AG09319 (cell line): Measurements from ENCODE around the gene TP53BP1.

Source experiments
- DNase-seq: peaks from one replicate; pipeline ENCODE4 v3.0.0-alpha.2; 2010; ENCODE audit warnings: low read depth; ENCODE audit errors: extremely low read depth
- CTCF ChIP-seq: IDR thresholded peaks from 2 replicates; pipeline ENCODE4 v1.5.1; 2011; ENCODE audit warnings: low read depth, mild to moderate bottlenecking, inconsistent platforms, low read length, moderate library complexity

The TP53BP1 gene

GRCh38 chr15:43513550-43513949, 20.6 kb upstream of the TP53BP1 start:
- no peak for DNase-seq
- TF ChIP-seq CTCF = no peak

DNA sequence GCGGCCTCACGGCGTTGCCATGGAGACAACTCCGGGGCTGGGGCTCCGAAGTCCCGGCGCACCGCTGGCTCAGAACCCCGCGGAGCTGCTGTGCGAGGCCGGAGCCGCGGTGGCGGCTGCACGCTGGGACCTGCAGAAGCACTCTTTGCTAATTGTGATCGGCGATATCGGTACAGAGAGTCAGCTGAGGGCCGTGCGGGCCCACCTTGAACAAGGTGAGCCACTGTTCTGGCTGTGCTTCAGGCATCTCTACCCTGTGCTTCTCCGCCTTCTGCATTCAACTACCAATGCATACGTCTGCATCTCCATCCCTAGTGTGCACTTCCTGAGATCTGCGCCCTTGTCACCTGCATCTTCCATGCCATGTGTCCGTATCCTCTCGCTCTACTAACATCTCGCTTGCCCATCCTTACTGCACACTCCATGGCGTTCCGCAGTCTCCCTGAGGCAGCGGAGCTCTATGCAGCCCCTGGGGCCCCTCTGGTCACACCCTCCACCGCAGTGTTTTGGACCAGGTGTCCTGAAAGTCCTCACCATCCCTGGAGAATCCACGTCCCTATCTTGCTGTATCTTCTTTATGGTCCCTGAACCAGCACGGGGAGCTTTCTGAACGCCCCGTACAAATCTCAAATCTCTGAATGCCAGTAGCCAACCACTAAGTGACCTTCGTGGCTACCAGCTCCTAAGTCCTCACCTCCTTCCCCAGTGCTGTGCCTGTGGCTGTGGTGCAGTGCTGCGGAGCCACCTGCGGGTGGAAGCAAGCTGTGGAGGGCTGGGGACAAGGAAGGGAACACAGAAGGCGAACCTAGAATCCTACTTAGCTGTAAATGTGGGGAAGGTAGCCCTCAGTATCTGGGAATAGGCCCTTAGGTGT, 18.3 kb upstream of the TP53BP1 start:
- TF ChIP-seq CTCF = peak; percentile 24
- no peak for DNase-seq

GRCh38 chr15:43510200-43511011, 17.4 kb upstream of the TP53BP1 start:
- peak; percentile 97 for DNase-seq
- peak; percentile 35 for TF ChIP-seq CTCF

GRCh38 chr15:43509660-43510199, 16.8 kb upstream of the TP53BP1 start:
- TF ChIP-seq CTCF = no peak
- DNase-seq = no peak

- no peak for DNase-seq
- TF ChIP-seq CTCF = no peak
These were observed 16.2 kb upstream of the TP53BP1 start for GRCh38 chr15:43508991-43509659.

DNA sequence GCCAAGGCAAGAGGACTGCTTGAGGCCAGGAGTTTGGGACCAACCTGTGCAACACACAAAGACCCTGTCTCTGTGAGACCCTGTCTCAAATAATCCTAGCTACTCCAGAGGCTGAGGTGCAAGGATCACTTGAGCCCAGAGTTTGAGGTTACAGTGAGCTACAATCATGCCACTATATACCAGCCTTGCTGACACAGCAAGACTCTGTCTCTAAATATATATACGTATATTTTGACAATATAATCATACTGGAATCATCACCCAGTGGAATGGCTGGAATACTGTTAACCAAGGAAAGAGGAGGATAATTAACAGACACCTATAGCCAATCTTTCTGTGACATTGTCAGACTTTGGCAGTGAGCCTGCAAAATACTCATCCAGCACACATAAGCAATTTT, 15.5 kb upstream of the TP53BP1 start:
- no peak for TF ChIP-seq CTCF
- no peak for DNase-seq
